CD8-positive, alpha-beta memory T cell (primary cell): ENCODE measurements around the gene TDRD10. TPM values are rescaled to one million over a fixed set of nuclear protein-coding genes. Genes with fewer than 3 reads are reported as not detected.
A peak's percentile ranks its signal among the peaks of the same experiment; 100 is the strongest.

Source experiments
- CTCF ChIA-PET: fragments of 350-600 bp; sonication (Branson Sonifier 250); formaldehyde crosslinking; loops from one replicate; lab custom pipeline; 2021; ENCODE audit warnings: antibody characterized with exemption; lab: Charles Lee
- POLR2A ChIA-PET: fragments of 350-600 bp; sonication (Branson Sonifier 250); formaldehyde crosslinking; loops from one replicate; lab custom pipeline; 2021; ENCODE audit warnings: antibody characterized with exemption; lab: Charles Lee
- DNase-seq, 5 donors: peaks; one replicate each; pipeline versions ENCODE4 v3.0.0 to v3.0.0-alpha.2; 2020 to 2022; ENCODE audit warnings: mixed read lengths in 1 of 5
- H3K27ac ChIP-seq: one replicate; pipeline ENCODE4 v1.7.0; 2013; ENCODE audit warnings: low read depth, mild to moderate bottlenecking, low read length, moderate library complexity
- H3K27me3 ChIP-seq: 2 replicates; pipeline ENCODE4 v1.7.0; 2013; ENCODE audit warnings: low read length, mild to moderate bottlenecking; ENCODE audit not compliant: insufficient read depth, poor library complexity, severe bottlenecking
- H3K36me3 ChIP-seq: 2 replicates; pipeline ENCODE4 v1.7.0; 2013; ENCODE audit warnings: mild to moderate bottlenecking, low read length, moderate library complexity; ENCODE audit not compliant: insufficient read depth
- H3K4me1 ChIP-seq: 2 replicates; pipeline ENCODE4 v1.7.0; 2013; ENCODE audit warnings: mild to moderate bottlenecking, low read length, moderate library complexity; ENCODE audit not compliant: insufficient read depth
- H3K4me3 ChIP-seq: 2 replicates; pipeline ENCODE4 v1.7.0; 2013; ENCODE audit warnings: mild to moderate bottlenecking, low read length
- H3K9me3 ChIP-seq: 2 replicates; pipeline ENCODE4 v1.7.0; 2013; ENCODE audit warnings: mild to moderate bottlenecking, low read length
- H3K27ac Mint-ChIP-seq, 8 donors: one replicate each; pipeline ENCODE4 v1.8.0; 2020 to 2021; ENCODE audit warnings: mixed read lengths in 8 of 8, mild to moderate bottlenecking in 6 of 8, inconsistent platforms in 3 of 8, moderate library complexity in 3 of 8
- H3K27me3 Mint-ChIP-seq, 2 donors: one replicate each; pipeline ENCODE4 v1.8.0; 2020 to 2021; ENCODE audit warnings: mixed read lengths in 2 of 2, mild to moderate bottlenecking in 1 of 2, moderate library complexity in 1 of 2
- H3K36me3 Mint-ChIP-seq, 3 donors: one replicate each; pipeline ENCODE4 v1.8.0; 2020 to 2021; ENCODE audit warnings: mixed read lengths in 3 of 3, inconsistent platforms in 1 of 3, mild to moderate bottlenecking in 1 of 3
- H3K4me1 Mint-ChIP-seq, 3 donors: one replicate each; pipeline ENCODE4 v1.8.0; 2020 to 2021; ENCODE audit warnings: mixed read lengths in 3 of 3, inconsistent platforms in 1 of 3, mild to moderate bottlenecking in 1 of 3
- H3K4me3 Mint-ChIP-seq, 7 donors: one replicate each; pipeline ENCODE4 v1.8.0; 2020 to 2021; ENCODE audit warnings: mixed read lengths in 7 of 7, mild to moderate bottlenecking in 6 of 7, moderate library complexity in 4 of 7, inconsistent platforms in 2 of 7
- H3K9me3 Mint-ChIP-seq, 5 donors: one replicate each; pipeline ENCODE4 v1.8.0; 2020 to 2022; ENCODE audit warnings: mixed read lengths in 5 of 5, mild to moderate bottlenecking in 3 of 5, moderate library complexity in 2 of 5, inconsistent platforms in 1 of 5
- polyA plus RNA-seq: library from polyadenylated mRNA; unstranded; fragments of 300-500 nt; fragmentation: Illumina TruSeq; gene quantifications from one replicate; pipeline ENCODE4 v1.2.3, GENCODE V29; 2021
- total RNA-seq, 2 experiments: library from RNA; stranded (reverse); gene quantifications; one replicate each; pipeline ENCODE4 v1.2.3, GENCODE V29; 2021

The TDRD10 gene
- total and polyA plus RNA-seq, 3 experiments from 2014 or later: not detected

DNA sequence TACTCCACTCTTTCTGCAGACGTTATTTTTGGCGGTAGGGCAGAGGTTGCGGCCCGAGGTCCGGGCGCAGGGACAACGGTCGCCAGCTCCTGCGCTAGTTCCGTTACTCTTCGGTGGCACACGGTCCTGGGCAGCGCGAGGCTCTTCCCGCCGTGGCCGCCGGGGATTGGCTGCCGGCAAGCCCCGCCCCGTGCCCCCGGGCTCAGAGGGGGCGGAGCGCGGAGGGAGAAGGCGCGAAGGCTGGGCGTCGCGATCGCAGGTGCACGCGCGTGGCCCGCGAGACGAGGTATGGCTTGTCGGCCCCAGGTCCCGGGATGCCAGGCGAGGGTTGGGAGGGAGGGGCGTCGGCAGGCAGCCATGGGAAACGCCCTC is 711 bp downstream of the TDRD10 start:
- peaks cover 0 to 5% (median 0%) of the 10 kb centered on the region in 5 donors for H3K9me3 Mint-ChIP-seq
- H3K4me3 ChIP-seq: no peak overlapping the region
- peaks cover 40 to 68% of the 10 kb centered on the region in 2 donors for H3K27me3 Mint-ChIP-seq
- H3K27ac ChIP-seq: no peak overlapping the region
- no peaks in the 10 kb centered on the region for H3K36me3 Mint-ChIP-seq
- H3K27me3 ChIP-seq: peaks cover 23% of the 10 kb centered on the region
- DNase-seq: peak in 1 of 5 donors; percentile 2
- ChIA-PET POLR2A (no interaction called here), CTCF (no interaction called here)
- H3K4me1 ChIP-seq: peaks cover 5% of the 10 kb centered on the region
- H3K4me3 Mint-ChIP-seq: peak overlapping the region in 4 of 7 donors; percentile 45 to 81 (median 56)
- H3K4me1 Mint-ChIP-seq: peaks cover 4 to 5% (median 5%) of the 10 kb centered on the region in 3 donors
- H3K36me3 ChIP-seq: no peaks in the 10 kb centered on the region
- H3K9me3 ChIP-seq: no peaks in the 10 kb centered on the region
- no peak overlapping the region for H3K27ac Mint-ChIP-seq

DNA sequence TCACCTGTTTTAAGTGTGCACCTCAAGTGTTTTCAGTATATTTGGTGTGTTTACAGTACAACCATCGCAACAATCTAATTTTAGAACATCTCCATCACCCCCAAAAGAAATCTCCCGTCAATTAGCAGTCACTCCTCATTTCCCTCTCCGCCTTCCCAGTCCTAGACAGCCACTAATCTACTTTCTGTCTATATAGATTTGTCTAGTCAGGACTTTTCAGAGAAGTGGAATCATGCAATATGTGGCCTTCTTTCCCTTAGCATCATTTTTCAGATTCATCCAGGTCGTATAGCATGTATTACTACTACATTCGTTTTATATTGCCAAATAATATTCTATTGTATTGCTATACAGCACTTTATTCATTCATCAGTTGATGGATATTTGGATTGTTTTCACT is 1.9 kb downstream of the TDRD10 start:
- H3K9me3 Mint-ChIP-seq: peaks cover 0 to 5% (median 0%) of the 10 kb centered on the region in 5 donors
- H3K4me3 ChIP-seq: no peak overlapping the region
- H3K4me1 ChIP-seq: peaks cover 5% of the 10 kb centered on the region
- no peaks in the 10 kb centered on the region for H3K9me3 ChIP-seq
- peaks cover 26% of the 10 kb centered on the region for H3K27me3 ChIP-seq
- peaks cover 4 to 5% (median 5%) of the 10 kb centered on the region in 3 donors for H3K4me1 Mint-ChIP-seq
- peaks cover 49 to 75% of the 10 kb centered on the region in 2 donors for H3K27me3 Mint-ChIP-seq
- H3K27ac Mint-ChIP-seq: no peak overlapping the region
- no peaks in the 10 kb centered on the region for H3K36me3 ChIP-seq
- no peaks in the 10 kb centered on the region for H3K36me3 Mint-ChIP-seq
- DNase-seq: no peak
- ChIA-PET CTCF (no interaction called here), POLR2A (no interaction called here)
- no peak overlapping the region for H3K27ac ChIP-seq
- peak overlapping the region in 5 of 7 donors; percentile 18 to 72 (median 60) for H3K4me3 Mint-ChIP-seq

DNA sequence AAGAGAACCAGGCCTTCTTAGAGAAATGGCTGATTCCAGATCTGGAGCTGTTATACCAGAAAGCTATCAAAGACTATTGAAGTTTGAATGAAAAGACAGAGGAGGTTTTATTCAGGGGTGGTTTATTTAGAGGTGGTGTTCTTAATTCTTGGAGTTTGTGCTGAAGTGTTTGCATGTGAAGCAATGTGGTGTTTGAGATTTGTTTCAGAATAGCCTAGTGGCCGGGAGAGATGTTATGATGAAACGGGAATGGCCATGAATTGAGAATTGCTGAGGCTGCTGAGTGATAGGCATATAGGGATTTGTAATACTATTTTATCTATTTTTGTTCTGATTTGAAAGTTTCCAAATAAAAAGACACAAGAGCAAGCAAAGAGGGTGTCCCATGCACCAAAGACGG is 10.7 kb downstream of the TDRD10 start:
- H3K4me3 Mint-ChIP-seq: no peak overlapping the region
- Histone ChIP-seq H3K27ac (no peak overlapping the region), H3K27me3 (peaks cover 12% of the 10 kb centered on the region), H3K36me3 (no peaks in the 10 kb centered on the region), H3K4me3 (no peak overlapping the region), H3K9me3 (no peaks in the 10 kb centered on the region), H3K4me1 (no peaks in the 10 kb centered on the region)
- ChIA-PET POLR2A (no interaction called here), CTCF (no interaction called here)
- no peak for DNase-seq
- no peaks in the 10 kb centered on the region for H3K36me3 Mint-ChIP-seq
- H3K27me3 Mint-ChIP-seq: peaks cover 21 to 63% of the 10 kb centered on the region in 2 donors
- H3K4me1 Mint-ChIP-seq: no peaks in the 10 kb centered on the region
- H3K27ac Mint-ChIP-seq: no peak overlapping the region
- peaks cover 0 to 2% (median 0%) of the 10 kb centered on the region in 5 donors for H3K9me3 Mint-ChIP-seq

DNA sequence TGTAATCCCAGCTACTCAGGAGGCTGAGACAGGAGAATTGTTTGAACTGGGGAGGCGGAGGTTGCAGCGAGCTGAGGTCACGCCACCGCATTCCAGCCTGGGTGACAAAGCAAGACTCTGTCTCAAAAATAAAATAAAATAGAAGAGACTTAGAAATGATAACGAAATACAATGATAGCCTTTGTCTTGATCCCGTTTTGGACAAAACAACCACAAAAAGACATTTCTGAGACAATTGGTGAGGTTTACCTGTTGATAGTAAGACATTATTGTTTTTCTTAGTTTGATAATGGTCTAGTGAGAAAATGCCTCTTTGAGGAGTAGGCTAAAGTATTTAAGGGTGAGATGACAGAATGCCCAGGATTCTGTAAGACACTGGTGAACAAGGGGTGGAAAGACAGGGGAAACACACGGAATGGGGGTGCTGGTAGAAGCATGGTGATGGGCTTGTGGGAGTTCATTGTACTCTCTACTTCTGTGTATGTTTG is 12.1 kb downstream of the TDRD10 start:
- ChIA-PET CTCF (no interaction called here), POLR2A (no interaction called here)
- H3K9me3 Mint-ChIP-seq: no peaks in the 10 kb centered on the region
- H3K27ac ChIP-seq: no peak overlapping the region
- H3K27me3 ChIP-seq: peaks cover 9% of the 10 kb centered on the region
- H3K27me3 Mint-ChIP-seq: peaks cover 11 to 53% of the 10 kb centered on the region in 2 donors
- no peaks in the 10 kb centered on the region for H3K4me1 ChIP-seq
- H3K36me3 Mint-ChIP-seq: no peaks in the 10 kb centered on the region
- H3K27ac Mint-ChIP-seq: no peak overlapping the region
- no peak for DNase-seq
- H3K9me3 ChIP-seq: no peaks in the 10 kb centered on the region
- H3K4me3 ChIP-seq: no peak overlapping the region
- no peaks in the 10 kb centered on the region for H3K4me1 Mint-ChIP-seq
- H3K36me3 ChIP-seq: no peaks in the 10 kb centered on the region
- no peak overlapping the region for H3K4me3 Mint-ChIP-seq

DNA sequence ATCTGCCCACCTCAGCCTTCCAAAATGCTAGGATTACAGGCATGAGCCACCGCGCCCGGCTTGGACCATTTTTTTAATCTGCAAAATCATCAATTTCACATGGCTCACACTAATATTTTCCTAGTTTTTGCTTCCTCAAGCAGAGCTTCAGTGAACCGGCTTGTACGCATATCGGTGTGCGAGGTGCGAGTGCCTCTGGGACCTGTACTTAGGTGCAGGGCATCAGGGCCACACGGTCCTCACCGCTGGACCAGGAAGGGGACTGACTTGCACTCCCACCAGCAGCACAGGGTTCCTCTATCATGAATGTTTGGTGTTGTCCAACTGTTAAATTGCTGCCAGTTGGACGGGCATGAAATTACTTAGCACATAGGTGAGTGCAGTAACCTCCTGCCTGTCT is 15.6 kb downstream of the TDRD10 start:
- H3K27ac Mint-ChIP-seq: no peak overlapping the region
- no peak for DNase-seq
- H3K4me3 Mint-ChIP-seq: no peak overlapping the region
- H3K9me3 Mint-ChIP-seq: no peaks in the 10 kb centered on the region
- Histone ChIP-seq H3K36me3 (no peaks in the 10 kb centered on the region), H3K9me3 (no peaks in the 10 kb centered on the region), H3K4me1 (no peaks in the 10 kb centered on the region), H3K4me3 (no peak overlapping the region), H3K27me3 (no peaks in the 10 kb centered on the region), H3K27ac (no peak overlapping the region)
- H3K4me1 Mint-ChIP-seq: no peaks in the 10 kb centered on the region
- CTCF ChIA-PET: no interaction called here
- POLR2A ChIA-PET: no interaction called here
- H3K27me3 Mint-ChIP-seq: peaks cover 13 to 43% of the 10 kb centered on the region in 2 donors
- no peaks in the 10 kb centered on the region for H3K36me3 Mint-ChIP-seq

DNA sequence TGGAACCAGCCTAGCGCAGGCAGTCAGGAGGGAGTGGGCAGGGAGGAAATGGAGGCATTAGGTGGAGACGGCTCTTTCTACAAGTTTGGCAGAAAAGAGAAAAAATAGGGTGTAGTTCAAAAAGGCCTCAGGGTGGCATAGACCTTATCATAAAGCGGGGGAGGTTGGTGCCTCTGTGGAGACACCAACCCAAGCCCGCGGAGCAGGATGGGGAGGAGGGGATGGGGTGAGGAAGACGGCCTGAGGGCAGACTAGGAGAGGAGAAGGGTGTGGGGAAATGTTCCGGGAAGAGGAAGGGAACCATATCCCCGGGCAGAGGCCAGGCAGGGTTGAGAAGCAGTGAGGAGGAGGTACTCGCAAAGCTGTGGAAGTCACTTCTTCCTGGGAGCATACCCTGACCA is 17.6 kb downstream of the TDRD10 start:
- Histone ChIP-seq H3K9me3 (no peaks in the 10 kb centered on the region), H3K27me3 (peaks cover 3% of the 10 kb centered on the region), H3K4me3 (no peak overlapping the region), H3K4me1 (no peaks in the 10 kb centered on the region), H3K36me3 (no peaks in the 10 kb centered on the region), H3K27ac (no peak overlapping the region)
- no peak overlapping the region for H3K27ac Mint-ChIP-seq
- DNase-seq: no peak
- POLR2A ChIA-PET: no interaction called here
- peaks cover 12 to 45% of the 10 kb centered on the region in 2 donors for H3K27me3 Mint-ChIP-seq
- no peaks in the 10 kb centered on the region for H3K4me1 Mint-ChIP-seq
- peaks cover 0 to 2% (median 0%) of the 10 kb centered on the region in 5 donors for H3K9me3 Mint-ChIP-seq
- CTCF ChIA-PET: no interaction called here
- H3K4me3 Mint-ChIP-seq: no peak overlapping the region
- H3K36me3 Mint-ChIP-seq: no peaks in the 10 kb centered on the region

DNA sequence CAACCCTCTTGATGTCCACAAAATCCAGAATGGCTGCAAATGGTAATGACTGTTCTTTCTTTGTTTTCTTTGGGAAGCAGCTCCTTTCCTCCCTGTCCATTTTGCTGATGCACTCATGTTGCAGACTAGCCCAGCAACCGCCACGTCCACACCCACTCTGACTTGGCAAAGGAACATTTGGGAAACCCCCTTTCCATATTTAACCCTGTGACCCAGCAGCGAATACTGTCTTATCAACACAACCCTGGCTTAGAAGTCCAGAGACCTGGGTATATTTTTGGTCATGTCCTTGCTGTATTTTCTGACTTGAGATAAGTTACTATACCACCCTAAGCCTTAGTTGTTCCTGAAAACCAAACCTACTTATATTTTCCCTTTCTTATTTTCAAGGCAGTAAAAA is 18.3 kb downstream of the TDRD10 start:
- no peaks in the 10 kb centered on the region for H3K4me1 ChIP-seq
- H3K9me3 Mint-ChIP-seq: peaks cover 0 to 2% (median 0%) of the 10 kb centered on the region in 5 donors
- no peaks in the 10 kb centered on the region for H3K36me3 Mint-ChIP-seq
- H3K9me3 ChIP-seq: no peaks in the 10 kb centered on the region
- peaks cover 7% of the 10 kb centered on the region for H3K27me3 ChIP-seq
- H3K4me1 Mint-ChIP-seq: no peaks in the 10 kb centered on the region
- H3K27ac Mint-ChIP-seq: peak overlapping the region in 2 of 8 donors; percentile 17 to 52
- no peaks in the 10 kb centered on the region for H3K36me3 ChIP-seq
- no peak overlapping the region for H3K4me3 ChIP-seq
- POLR2A ChIA-PET: no interaction called here
- H3K27ac ChIP-seq: no peak overlapping the region
- peaks cover 12 to 45% of the 10 kb centered on the region in 2 donors for H3K27me3 Mint-ChIP-seq
- CTCF ChIA-PET: no interaction called here
- no peak overlapping the region for H3K4me3 Mint-ChIP-seq
- no peak for DNase-seq

DNA sequence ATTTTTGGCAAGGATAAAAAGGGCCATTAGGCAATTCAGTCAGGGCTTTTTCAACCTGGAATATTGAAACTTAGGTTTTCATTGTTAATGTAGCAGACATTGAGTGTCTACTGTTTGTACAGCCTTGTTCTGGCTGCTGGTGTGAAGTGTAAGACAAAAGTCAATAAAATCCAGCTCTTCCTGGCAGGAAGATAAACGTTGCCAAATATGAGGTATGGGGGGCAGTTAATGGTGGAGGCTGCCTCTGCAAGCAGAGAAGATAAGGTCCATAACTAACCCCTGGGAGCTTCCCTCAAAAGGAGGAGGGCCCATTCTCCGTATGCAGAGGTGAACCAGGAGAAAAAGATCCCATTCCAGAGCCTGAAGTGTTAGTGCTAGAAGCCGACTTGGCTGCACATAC is 19.7 kb downstream of the TDRD10 start:
- no peak overlapping the region for H3K27ac Mint-ChIP-seq
- peaks cover 6 to 36% of the 10 kb centered on the region in 2 donors for H3K27me3 Mint-ChIP-seq
- Histone ChIP-seq H3K4me3 (no peak overlapping the region), H3K36me3 (no peaks in the 10 kb centered on the region), H3K27me3 (peaks cover 7% of the 10 kb centered on the region), H3K4me1 (no peaks in the 10 kb centered on the region), H3K27ac (no peak overlapping the region), H3K9me3 (no peaks in the 10 kb centered on the region)
- H3K4me1 Mint-ChIP-seq: no peaks in the 10 kb centered on the region
- H3K9me3 Mint-ChIP-seq: peaks cover 0 to 2% (median 0%) of the 10 kb centered on the region in 5 donors
- CTCF ChIA-PET: no interaction called here
- no peak for DNase-seq
- H3K4me3 Mint-ChIP-seq: no peak overlapping the region
- POLR2A ChIA-PET: no interaction called here
- H3K36me3 Mint-ChIP-seq: no peaks in the 10 kb centered on the region
